ENCODE data around the gene PLXND1. TPM values are rescaled to one million over a fixed set of nuclear protein-coding genes. Genes with fewer than 3 reads are reported as not detected.

The PLXND1 gene
- total and polyA plus RNA-seq, 2 donors from 2014 or later: 67.0 to 152 TPM

DNA sequence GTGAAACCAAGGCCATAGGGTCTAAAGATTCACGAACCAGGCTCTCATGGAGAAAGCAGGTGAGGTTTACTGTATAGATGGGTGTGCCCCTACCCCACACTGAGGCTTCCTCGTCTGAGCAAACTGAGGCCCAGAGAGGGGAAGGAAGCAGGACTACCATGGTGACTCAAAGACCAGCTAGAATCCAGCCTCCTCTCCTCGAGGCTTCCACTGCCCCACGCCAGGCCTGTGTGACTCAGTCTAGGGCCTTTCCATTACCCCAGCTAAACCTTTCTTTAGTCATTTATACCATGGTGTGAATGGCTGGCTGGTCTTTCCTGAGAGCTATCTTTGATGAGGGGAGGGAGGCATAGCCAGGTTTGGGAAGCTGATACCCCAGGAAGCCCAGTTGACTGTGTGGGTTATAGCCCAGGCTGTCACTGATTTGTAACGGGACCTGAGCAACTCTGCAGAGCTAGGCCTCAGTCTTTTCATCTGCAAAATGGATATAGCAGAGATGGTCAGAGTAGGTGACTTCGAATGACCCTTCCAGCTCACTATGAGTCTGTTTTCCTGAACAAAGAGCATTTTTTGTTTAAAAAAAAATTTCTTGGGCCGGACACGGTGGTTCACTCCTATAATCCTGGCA lies 81.0 kb downstream of the PLXND1 start:
- Histone ChIP-seq H3K9ac (ENCODE audit: low read length in 3 of 3) (no peak overlapping the region), H3K27ac (ENCODE audit: low read depth in 2 of 2, low read length in 2 of 2) (no peak overlapping the region), H3K36me3 (ENCODE audit: control insufficient read depth in 2 of 3, insufficient read depth in 3 of 3, low read length in 3 of 3) (no peaks in the 10 kb centered on the region), H3K4me3 (ENCODE audit: low read length in 3 of 3) (no peak overlapping the region), H3K27me3 (ENCODE audit: control insufficient read depth, insufficient read depth, low read length) (no peaks in the 10 kb centered on the region), H3K4me1 (ENCODE audit: control insufficient read depth in 2 of 3, insufficient read depth in 2 of 3, low read depth in 1 of 3, low read length in 3 of 3) (peaks cover 2 to 6% (median 3%) of the 10 kb centered on the region in 3 donors), H3K9me3 (ENCODE audit: control insufficient read depth in 2 of 3, insufficient read depth in 1 of 3, low read length in 3 of 3) (no peaks in the 10 kb centered on the region)
- FAIRE-seq (no peak), DNase-seq (no peak)
- TF ChIP-seq, protein P1, sequence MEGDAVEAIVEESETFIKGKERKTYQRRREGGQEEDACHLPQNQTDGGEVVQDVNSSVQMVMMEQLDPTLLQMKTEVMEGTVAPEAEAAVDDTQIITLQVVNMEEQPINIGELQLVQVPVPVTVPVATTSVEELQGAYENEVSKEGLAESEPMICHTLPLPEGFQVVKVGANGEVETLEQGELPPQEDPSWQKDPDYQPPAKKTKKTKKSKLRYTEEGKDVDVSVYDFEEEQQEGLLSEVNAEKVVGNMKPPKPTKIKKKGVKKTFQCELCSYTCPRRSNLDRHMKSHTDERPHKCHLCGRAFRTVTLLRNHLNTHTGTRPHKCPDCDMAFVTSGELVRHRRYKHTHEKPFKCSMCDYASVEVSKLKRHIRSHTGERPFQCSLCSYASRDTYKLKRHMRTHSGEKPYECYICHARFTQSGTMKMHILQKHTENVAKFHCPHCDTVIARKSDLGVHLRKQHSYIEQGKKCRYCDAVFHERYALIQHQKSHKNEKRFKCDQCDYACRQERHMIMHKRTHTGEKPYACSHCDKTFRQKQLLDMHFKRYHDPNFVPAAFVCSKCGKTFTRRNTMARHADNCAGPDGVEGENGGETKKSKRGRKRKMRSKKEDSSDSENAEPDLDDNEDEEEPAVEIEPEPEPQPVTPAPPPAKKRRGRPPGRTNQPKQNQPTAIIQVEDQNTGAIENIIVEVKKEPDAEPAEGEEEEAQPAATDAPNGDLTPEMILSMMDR (IDR thresholded peaks at IDR 0.05; ENCODE audit: borderline replicate concordance, extremely low read depth, insufficient read depth): no peak
- intact Hi-C loops (cut with DNase I): no loop called here

DNA sequence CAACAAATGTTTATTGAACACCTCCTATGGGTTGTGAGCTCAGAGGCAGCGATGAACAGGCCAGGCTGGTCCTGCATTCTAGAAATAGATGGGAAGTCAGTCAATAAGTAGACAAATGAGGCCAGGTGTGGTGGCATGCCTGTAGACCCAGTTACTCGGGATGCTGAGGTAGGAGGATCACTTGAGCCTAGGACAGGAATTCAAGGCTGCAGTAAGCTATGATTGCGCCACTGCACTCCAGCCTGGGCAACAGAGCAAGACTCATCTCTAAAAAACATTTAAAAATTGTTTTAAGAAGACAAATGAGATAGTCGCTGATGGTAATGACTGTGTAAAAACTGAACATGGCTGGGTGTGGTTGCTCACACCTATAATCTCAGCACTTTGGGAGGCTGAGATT lies 82.4 kb downstream of the PLXND1 start:
- TF ChIP-seq, protein P1 (IDR thresholded peaks at IDR 0.05; ENCODE audit: borderline replicate concordance, extremely low read depth, insufficient read depth): no peak
- no peak for FAIRE-seq

GRCh38 chr3:129522953-129523352 lies 83.5 kb downstream of the PLXND1 start:
- Histone ChIP-seq H3K9me3 (ENCODE audit: control insufficient read depth in 2 of 3, insufficient read depth in 1 of 3, low read length in 3 of 3) (no peaks in the 10 kb centered on the region), H3K4me3 (ENCODE audit: low read length in 3 of 3) (no peak overlapping the region), H3K27ac (ENCODE audit: low read depth in 2 of 2, low read length in 2 of 2) (no peak overlapping the region), H3K27me3 (ENCODE audit: control insufficient read depth, insufficient read depth, low read length) (no peaks in the 10 kb centered on the region), H3K36me3 (ENCODE audit: control insufficient read depth in 2 of 3, insufficient read depth in 3 of 3, low read length in 3 of 3) (no peaks in the 10 kb centered on the region), H3K9ac (ENCODE audit: low read length in 3 of 3) (no peak overlapping the region), H3K4me1 (ENCODE audit: control insufficient read depth in 2 of 3, insufficient read depth in 2 of 3, low read depth in 1 of 3, low read length in 3 of 3) (no peaks in the 10 kb centered on the region)
- DNase-seq: no peak
- intact Hi-C loops (cut with DNase I): no loop called here
- TF ChIP-seq, protein P1 (IDR thresholded peaks at IDR 0.05; ENCODE audit: borderline replicate concordance, extremely low read depth, insufficient read depth): no peak
- no peak for FAIRE-seq

More for the DNA sequence above, 82.4 kb downstream of the PLXND1 start:
- intact Hi-C loops (cut with DNase I): no loop called here
- Histone ChIP-seq H3K4me1 (ENCODE audit: control insufficient read depth in 2 of 3, insufficient read depth in 2 of 3, low read depth in 1 of 3, low read length in 3 of 3) (no peaks in the 10 kb centered on the region), H3K4me3 (ENCODE audit: low read length in 3 of 3) (no peak overlapping the region), H3K27me3 (ENCODE audit: control insufficient read depth, insufficient read depth, low read length) (no peaks in the 10 kb centered on the region), H3K27ac (ENCODE audit: low read depth in 2 of 2, low read length in 2 of 2) (no peak overlapping the region), H3K36me3 (ENCODE audit: control insufficient read depth in 2 of 3, insufficient read depth in 3 of 3, low read length in 3 of 3) (no peaks in the 10 kb centered on the region), H3K9me3 (ENCODE audit: control insufficient read depth in 2 of 3, insufficient read depth in 1 of 3, low read length in 3 of 3) (no peaks in the 10 kb centered on the region), H3K9ac (ENCODE audit: low read length in 3 of 3) (no peak overlapping the region)
- no peak for DNase-seq

DNA sequence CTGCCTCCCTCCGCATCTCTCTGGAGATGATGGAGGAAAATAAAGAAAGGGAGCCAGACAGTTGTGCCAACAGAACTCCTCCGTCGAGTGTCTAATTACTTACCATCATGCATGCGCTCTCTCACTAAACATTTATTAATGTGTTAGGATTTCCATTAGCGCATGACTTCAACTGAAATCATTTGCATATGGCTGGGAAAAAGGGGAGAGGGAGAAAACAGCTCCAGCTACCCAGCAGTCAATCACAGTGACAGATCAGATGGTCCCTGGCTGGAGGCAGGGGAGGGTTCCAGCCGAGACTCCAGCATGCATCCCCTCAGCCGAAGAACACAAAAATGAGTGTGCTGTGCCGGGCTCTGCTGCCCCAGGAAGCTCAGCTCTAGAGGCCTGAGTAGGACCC lies 84.9 kb downstream of the PLXND1 start:
- FAIRE-seq (no peak), DNase-seq (peak in 3 of 5 donors; percentile 37 to 60 (median 42))
- no peak overlapping the region for H3K4me3 ChIP-seq (ENCODE audit: low read length in 3 of 3)
- TF ChIP-seq, protein P1 (IDR thresholded peaks at IDR 0.05; ENCODE audit: borderline replicate concordance, extremely low read depth, insufficient read depth): no peak
- H3K27me3 ChIP-seq (ENCODE audit: control insufficient read depth, insufficient read depth, low read length): no peaks in the 10 kb centered on the region
- H3K9me3 ChIP-seq (ENCODE audit: control insufficient read depth in 2 of 3, insufficient read depth in 1 of 3, low read length in 3 of 3): no peaks in the 10 kb centered on the region
- no peak overlapping the region for H3K9ac ChIP-seq (ENCODE audit: low read length in 3 of 3)
- H3K27ac ChIP-seq (ENCODE audit: low read depth in 2 of 2, low read length in 2 of 2): no peak overlapping the region
- H3K4me1 ChIP-seq (ENCODE audit: control insufficient read depth in 2 of 3, insufficient read depth in 2 of 3, low read depth in 1 of 3, low read length in 3 of 3): no peaks in the 10 kb centered on the region
- H3K36me3 ChIP-seq (ENCODE audit: control insufficient read depth in 2 of 3, insufficient read depth in 3 of 3, low read length in 3 of 3): no peaks in the 10 kb centered on the region
- intact Hi-C loops (cut with DNase I): no loop called here

All from kidney (tissue), 14 donors.